Suppressor macrophage treated with lipopolysaccharide for 4 hours (primary cell): ENCODE measurements around the gene ADAM19.

Source experiments
- DNase-seq: peaks from one replicate; pipeline ENCODE4 v3.0.0-alpha.2; 2020

The ADAM19 gene

DNA sequence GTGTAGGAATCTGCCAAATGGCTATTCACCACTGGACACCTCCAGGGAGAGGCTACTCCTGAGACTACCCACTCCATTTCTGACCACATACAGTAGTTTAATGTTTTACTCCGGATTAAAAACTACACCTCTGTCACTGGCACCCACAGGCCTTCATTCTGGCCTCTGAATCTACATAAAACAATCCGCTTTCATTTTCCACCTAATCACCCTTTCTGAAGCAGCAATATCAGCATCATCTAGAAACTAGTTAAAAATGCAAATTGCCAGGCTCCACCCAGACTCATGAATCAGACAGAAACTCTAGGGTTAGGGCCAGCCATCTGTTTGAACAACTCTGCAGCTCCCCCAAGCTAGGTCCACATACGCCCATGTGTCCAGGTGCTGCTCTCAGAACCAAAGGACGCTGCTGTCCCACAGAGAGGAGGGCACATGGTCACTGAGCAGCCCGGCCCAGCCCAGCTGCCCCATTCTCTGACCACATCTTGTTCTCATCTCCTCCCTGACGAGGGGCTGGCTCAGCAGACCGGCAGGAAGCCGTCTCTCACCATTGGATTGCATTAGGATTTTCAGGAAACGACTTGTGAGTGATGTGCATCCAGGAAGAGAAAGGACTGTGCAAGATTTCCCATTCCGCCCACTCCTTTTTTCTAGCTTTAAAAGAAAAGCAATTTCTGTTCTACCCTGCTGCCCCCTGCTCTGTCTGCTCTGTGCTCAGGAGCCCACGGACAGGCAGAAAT, 34.7 kb downstream of the ADAM19 start:
- peak; percentile 68 for DNase-seq

DNA sequence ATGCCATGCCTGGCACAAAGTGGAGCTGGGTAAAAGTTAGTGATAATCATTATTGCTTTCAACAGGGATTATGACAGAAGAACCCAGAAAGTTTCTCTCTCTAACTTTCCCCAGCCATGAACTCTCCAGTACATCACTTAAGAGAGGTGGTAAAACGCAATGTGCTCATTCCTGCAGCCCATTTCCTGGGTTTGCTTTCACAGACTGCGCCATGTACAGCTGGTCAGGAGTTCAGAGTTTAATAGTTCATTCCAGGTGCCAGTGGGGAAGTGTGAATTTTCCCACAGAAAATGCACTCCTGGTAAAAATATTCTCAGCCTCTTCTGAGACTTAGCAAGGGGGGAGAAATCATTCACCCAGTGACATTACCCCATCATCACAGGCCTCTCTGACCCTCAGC, 35.5 kb downstream of the ADAM19 start:
- no peak for DNase-seq

GRCh38 chr5:157539503-157540022, 36.0 kb downstream of the ADAM19 start:
- DNase-seq, result no peak

DNA sequence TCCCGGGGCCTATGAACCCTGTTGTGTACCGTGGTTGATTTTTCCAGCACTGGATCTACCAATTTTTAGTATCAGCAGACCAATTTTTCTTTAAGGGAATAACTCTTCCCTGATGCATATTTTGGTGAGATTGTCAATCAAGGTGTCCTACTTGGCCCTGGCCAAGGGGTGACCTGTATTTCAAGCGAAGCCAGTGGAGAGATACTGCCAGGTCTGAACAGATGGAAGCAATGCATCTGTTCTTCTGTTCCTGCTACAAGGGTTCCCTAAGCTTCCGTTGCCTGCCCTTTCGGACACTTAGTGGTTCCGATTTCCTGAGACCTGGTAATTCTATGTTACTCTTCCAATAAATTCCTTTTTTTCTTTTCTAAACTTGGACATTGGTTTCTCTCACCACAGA, 37.3 kb downstream of the ADAM19 start:
- no peak for DNase-seq

- DNase-seq, result peak; percentile 49
Observed at GRCh38 chr5:157535042-157535865, 40.3 kb downstream of the ADAM19 start.

- DNase-seq, result no peak
Observed at GRCh38 chr5:157533011-157533481, 42.5 kb downstream of the ADAM19 start.

DNA sequence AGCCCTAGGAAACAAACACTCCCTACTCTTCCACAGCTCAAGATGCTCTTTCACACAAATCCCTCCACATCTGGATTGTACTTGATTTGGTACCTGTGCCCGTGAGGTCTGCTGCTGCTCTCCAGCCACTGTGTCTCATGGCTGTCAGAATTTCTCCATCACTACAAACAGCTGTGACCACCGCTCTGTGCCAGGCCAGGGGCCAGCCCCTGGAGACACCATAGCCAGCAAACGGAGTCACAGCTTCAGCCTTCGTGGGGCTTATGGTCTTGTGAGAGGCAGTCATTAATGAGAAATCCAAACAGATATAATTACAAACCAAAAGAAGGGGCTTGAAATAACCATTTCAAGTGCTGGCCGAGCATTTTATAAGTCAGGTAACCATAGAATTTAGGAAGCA, 43.6 kb downstream of the ADAM19 start:
- no peak for DNase-seq

DNA sequence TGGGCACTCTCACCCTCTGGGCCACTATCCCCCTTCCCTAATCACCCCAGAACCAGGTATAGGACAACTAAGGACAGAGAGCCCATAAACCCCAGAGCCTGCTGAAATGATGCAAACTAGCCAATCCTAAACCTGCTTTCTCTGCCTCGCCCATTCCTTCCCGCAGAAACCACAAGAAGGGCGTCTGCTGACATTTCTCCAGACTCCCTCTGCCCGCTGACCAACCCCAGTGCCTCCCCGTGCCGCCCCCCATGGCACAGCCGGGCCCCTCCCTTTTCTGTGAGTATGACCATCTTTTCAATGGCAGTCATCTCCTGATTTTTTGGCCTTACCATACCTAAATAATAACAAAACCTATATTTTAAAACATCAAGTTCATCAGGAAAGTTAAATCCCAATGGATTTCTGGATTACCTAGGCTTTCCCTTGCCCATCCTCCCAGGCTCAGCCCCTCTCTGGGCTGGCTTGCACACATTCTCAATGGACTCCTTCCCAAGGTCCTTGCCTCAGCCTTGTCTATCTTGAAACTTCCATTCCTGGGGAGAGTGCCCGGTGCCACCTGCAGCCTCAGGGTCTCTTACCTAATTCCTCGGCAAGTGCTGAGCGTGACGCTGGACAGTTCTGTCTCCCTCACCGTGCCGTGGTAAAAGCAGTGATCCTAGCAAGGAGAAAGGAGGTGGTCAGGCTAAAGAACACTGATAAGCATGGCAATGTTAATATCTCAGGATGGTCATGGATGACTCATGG, 45.2 kb downstream of the ADAM19 start:
- no peak for DNase-seq

DNA sequence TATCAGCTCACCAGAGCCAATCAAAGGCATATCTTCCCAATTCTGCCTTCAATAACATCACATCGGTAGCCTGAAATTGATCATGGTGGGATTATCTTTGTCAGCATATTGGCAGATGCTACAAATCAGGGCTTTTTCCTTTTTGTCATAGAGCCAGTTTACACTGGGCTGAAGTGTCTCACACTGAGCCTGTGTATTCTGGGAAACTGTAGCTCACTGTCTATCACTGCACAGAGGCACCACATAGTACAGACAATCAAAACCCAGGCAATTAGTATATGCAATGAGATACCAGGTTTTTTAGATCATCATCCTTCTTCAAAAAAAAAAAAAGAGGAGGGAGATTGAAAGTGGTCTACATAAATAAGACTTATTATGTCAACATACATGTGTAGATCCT, 46.6 kb downstream of the ADAM19 start:
- DNase-seq, result no peak

GRCh38 chr5:157528036-157528632, 47.4 kb downstream of the ADAM19 start:
- no peak for DNase-seq

DNA sequence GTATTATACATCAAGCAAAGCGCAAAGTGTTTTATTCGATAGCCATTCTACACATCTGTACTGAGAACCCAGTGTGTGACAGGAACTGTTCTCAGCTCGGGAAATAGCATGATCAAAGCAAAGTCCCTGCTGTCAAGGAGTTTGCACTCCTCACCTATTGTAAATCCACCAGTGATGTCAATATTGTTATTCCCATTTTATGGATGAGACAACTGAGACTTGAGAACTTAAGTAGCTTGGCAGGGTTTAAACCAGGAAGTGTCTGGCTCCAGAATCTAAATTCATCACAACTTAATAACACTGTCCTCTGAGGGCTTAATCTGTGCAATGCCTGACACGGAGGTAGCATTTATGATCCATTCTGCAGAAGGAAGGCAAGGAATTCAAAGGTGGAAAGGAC, 50.7 kb downstream of the ADAM19 start:
- DNase-seq, result no peak

DNA sequence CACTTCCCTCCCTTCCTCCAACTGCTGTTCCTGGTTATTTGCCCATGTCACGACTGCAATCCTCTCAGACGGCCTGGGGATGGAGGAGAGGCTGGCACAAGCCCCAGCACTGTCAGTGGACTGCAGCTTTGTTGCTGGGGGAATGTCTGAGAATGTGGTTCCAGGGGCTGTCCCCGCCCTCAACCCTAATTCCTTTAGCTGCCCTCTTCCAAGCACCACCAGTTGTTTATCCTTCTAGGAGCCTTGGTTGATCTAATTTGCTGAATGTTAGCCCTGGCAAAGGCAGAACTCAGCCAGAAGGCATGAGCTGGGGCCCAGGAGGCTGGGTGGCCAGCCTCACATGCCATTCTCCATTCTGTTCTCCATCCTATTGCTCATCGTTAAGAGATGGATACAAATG, 51.6 kb downstream of the ADAM19 start:
- no peak for DNase-seq

DNA sequence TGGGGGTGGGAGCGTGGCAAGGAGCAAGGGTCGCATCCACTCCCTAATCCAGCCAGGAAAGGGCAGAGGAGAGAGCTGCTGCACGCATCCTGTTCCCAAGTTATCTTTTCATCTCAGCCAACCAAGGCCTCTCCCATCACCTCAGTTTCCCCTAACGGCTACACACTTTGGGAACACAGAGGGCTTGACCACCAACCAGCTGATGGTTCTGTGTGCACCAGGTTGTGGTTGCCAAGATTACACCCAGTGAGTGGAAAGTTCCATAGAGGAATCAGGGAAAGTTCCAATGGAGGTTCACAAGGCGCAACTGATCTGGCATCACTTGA, 53.9 kb downstream of the ADAM19 start:
- no peak for DNase-seq

DNA sequence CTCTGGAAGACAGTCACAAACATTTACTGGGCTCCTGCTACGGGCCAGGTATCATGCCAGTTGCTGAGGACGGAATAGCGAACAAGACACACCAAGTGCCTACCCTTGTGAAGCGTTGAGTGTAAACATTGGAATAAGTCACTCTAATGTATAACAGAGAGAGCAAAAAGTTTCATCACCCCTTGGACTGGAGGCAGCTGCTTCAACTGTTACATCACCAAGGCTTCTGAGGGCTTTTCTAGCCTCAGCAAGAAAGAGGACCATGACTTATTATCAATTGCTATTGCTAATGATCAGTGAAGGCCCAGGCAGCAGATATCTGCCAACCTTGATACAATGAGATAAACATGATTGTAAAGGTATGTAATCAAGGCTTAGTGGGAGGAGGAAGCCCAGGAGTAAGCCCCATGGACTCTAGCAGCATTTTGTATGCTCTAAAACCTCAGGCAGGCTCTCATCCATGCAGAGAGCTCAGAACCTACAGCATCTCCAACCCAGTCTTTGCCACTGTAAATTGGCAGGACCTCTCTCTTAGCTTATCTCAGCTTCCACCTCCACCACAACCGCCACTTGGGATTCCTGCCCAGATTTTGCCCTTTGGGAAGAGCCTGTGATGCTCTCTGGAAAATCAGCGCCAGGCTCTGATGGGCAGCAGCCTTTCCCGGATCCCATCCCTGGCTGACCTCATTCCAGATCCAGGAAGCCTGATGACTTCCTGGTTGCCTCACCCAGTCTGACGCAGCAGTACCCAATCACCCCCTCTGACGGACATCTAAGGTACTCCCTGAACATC, 54.5 kb downstream of the ADAM19 start:
- no peak for DNase-seq

DNA sequence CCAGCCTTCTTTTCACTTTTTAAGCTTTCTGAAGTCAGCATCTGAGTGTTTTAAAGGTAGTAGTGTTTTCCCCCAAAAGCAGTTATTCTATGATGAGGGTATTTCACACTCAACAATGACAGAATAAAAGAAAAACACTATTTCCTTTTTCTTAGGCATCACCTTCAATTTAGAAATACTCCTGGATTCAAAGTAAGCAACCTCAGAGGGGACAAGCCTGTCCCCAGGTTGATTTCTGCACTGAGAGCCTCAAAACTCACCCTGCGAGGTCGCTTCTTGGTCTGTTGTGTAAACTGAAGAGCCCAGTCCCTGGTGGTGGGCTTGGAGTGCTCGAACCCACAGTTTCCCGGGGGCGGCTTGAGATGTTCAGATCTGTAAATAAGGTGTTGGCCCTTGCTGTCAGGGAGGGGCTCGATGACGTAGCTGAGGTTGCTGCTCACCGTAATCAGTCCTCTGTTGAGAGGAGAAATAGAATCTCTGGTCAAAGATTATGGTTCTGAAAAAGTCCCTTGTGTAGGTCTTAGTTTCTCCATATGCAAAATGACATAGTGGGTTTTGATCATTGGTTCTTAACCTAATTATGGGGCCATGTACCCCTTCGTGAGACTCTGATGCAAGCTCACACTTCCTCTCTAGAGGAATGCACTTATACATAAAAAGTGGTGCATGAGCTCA, 55.9 kb downstream of the ADAM19 start:
- DNase-seq, result no peak

DNA sequence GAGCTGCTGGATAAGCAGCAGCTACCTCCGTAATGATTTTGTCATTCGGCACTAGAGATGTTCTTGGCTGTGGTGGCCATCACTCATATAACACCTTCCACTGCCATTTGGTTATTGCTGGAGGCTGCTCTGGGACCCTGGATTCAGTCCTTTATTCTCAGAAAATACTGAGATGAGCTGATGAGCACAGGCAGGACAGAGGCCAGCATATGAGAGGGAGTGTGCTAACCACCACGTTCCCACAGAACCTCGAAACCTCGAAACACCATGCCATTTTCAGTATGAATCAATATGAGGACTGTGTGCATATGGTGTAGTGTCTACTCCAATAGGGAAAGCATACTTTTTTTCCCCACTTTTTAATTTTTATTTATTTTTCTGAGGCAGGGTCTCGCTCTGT, 56.6 kb downstream of the ADAM19 start:
- DNase-seq, result no peak

DNA sequence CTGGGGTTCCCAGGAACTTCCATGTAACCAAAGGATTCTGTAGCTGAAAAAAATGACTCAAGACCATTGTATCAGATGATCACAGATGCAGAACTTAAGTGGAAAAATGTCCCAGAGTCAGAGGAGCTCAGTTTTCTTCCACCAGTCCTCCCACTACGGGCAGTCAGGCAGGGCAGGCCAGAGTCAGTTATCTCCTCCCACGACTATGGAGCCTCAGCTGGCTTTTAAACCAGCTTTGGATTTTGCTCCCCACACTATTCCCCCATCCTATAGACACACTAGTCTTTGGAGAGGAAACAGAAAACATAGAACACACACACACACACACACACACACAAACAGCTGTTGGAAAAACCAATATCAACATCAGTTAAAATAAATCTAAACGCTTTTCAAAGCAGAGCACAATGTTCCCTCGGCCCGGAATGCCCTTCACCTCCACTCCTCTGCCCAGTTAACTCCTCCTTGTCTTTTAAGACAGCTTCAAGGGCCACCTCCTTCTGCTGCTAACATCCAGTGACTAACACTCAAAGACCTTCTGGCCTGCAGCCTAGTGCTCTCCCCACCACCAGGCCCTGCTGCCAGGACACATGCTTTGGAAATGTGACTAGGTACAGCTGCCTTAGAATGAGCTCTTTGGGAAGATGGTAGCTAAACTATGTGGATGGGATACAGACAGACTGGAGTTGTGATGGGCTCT, 58.8 kb downstream of the ADAM19 start:
- DNase-seq, result no peak

GRCh38 chr5:157516006-157516405, 59.6 kb downstream of the ADAM19 start:
- DNase-seq, result peak; percentile 31

DNA sequence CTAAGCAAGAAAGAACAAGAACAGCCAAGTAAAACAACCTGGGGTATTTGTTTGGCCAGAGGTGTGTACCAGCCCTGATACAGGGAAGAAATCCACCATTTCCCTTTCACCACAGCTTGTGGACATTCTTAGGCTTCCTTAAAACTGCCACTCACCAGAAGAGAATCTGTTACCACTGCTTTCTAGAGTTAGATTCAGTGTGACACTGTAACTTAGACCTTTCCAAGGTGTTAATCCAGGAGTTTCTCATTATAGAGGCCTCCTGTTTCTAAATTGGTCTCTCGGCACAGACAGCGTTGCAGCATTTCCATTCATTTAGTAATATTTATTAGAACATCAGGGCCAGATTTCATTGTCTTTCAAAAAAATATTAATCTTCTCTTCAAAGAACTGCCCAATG, 60.6 kb downstream of the ADAM19 start:
- no peak for DNase-seq

DNA sequence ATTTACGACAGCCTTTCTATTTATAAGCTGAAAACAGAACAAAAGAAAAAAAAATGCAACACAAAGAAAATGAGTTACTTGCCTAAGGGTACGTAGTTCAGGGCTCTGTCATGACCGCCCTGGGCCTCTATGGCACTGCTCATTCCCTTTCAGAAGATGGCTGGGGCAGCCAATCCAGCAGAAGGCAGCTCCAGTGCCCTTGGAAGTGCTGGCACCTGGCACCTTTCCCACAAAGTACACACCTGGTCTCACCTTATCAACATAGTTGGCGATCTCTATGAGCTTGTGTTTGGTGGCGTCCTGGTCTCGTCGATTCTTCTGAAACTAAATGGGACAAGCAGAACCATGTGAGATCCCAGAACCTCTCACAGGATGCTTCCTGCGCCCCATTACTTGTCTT, 62.4 kb downstream of the ADAM19 start:
- DNase-seq, result no peak
